IMR-90 (cell line): ENCODE data around the gene ZNF407. TPM values are rescaled to one million over a fixed set of nuclear protein-coding genes. Genes with fewer than 3 reads are reported as not detected.
A peak's percentile ranks its signal among the peaks of the same experiment; 100 is the strongest.

Source experiments
- ATAC-seq: fragments of 200-7000 bp; cut with Tn5 transposase; 2 replicates; pipeline ENCODE4 v1.9.1; 2020; ENCODE audit warnings: low read depth, mild to moderate bottlenecking, moderate library complexity
- BruUV-seq: library from RNA; stranded (reverse); fragments of 400-500 nt; replicated peaks from 2 replicates; lab custom pipeline; 2021; lab: Mats Ljungman, UMichigan
- CTCF ChIA-PET: fragments of 300-600 bp; formaldehyde crosslinking; extraction: SDS; loops from one replicate; lab custom pipeline; 2021; ENCODE audit warnings: antibody characterized with exemption; lab: Yijun Ruan, JAX
- POLR2A ChIA-PET: fragments of 300-600 bp; sonication (Branson Sonifier 250); formaldehyde crosslinking; loops from one replicate; lab custom pipeline; 2022; ENCODE audit warnings: antibody characterized with exemption; ENCODE audit not compliant: unreplicated experiment; lab: Charles Lee
- DNase-seq: peaks from one replicate; pipeline ENCODE4 v3.0.0; 2013
- H2AFZ ChIP-seq: replicated peaks from 2 replicates; pipeline ENCODE3; 2013; ENCODE audit warnings: low read length, mild to moderate bottlenecking; ENCODE audit not compliant: poor library complexity
- H2AK5ac ChIP-seq: 2 replicates; pipeline ENCODE4 v1.6.1; 2013; ENCODE audit warnings: low read depth, low read length, inconsistent platforms
- H2AK9ac ChIP-seq: replicated peaks from 2 replicates; pipeline ENCODE3; 2013; ENCODE audit warnings: mild to moderate bottlenecking, low read depth, low read length, moderate library complexity; ENCODE audit not compliant: poor library complexity
- H2BK120ac ChIP-seq: 2 replicates; pipeline ENCODE4 v1.6.1; 2013; ENCODE audit warnings: low read depth, low read length, inconsistent platforms
- H2BK15ac ChIP-seq: 3 replicates; pipeline ENCODE4 v1.6.1; 2013; ENCODE audit warnings: low read depth, low read length, inconsistent platforms
- H2BK20ac ChIP-seq: 2 replicates; pipeline ENCODE4 v1.6.1; 2013; ENCODE audit warnings: low read depth, mild to moderate bottlenecking, inconsistent platforms, low read length, moderate library complexity
- H2BK5ac ChIP-seq: 2 replicates; pipeline ENCODE4 v1.6.1; 2013; ENCODE audit warnings: mild to moderate bottlenecking, low read depth, low read length, inconsistent platforms; ENCODE audit not compliant: poor library complexity, severe bottlenecking
- H3K14ac ChIP-seq: replicated peaks from 2 replicates; pipeline ENCODE4 v1.6.1; 2013; ENCODE audit warnings: low read depth, low read length, inconsistent platforms
- H3K18ac ChIP-seq: 2 replicates; pipeline ENCODE4 v1.6.1; 2013; ENCODE audit warnings: low read depth, low read length, control low read depth
- H3K23ac ChIP-seq: 2 replicates; pipeline ENCODE4 v1.6.1; 2013; ENCODE audit warnings: low read depth, low read length, inconsistent platforms
- H3K27ac ChIP-seq: 2 replicates; pipeline ENCODE4 v1.5.1; 2013; ENCODE audit warnings: mild to moderate bottlenecking, control low read depth, low read length; ENCODE audit not compliant: insufficient read depth
- H3K27me3 ChIP-seq: 2 replicates; pipeline ENCODE4 v1.6.1; 2013; ENCODE audit warnings: low read length; ENCODE audit not compliant: control insufficient read depth, insufficient read depth
- H3K36me3 ChIP-seq: 2 replicates; pipeline ENCODE4 v1.6.1; 2013; ENCODE audit warnings: low read length, mixed read lengths; ENCODE audit not compliant: control insufficient read depth, insufficient read depth
- H3K4ac ChIP-seq: 2 replicates; pipeline ENCODE4 v1.6.1; 2013; ENCODE audit warnings: low read depth, low read length, inconsistent platforms
- H3K4me1 ChIP-seq: 2 replicates; pipeline ENCODE4 v1.6.1; 2013; ENCODE audit warnings: low read length, mixed read lengths; ENCODE audit not compliant: control insufficient read depth, insufficient read depth
- H3K4me2 ChIP-seq: 2 replicates; pipeline ENCODE4 v1.6.1; 2013; ENCODE audit warnings: low read depth, mild to moderate bottlenecking, control low read depth, low read length, moderate library complexity
- H3K4me3 ChIP-seq: 2 replicates; pipeline ENCODE4 v1.5.1; 2013; ENCODE audit warnings: low read depth, mild to moderate bottlenecking, control low read depth, low read length, moderate library complexity; ENCODE audit not compliant: insufficient read depth
- H3K56ac ChIP-seq: 2 replicates; pipeline ENCODE4 v1.6.1; 2013; ENCODE audit warnings: low read length, inconsistent platforms; ENCODE audit not compliant: insufficient read depth; ENCODE audit errors: extremely low read depth
- H3K79me1 ChIP-seq, 2 experiments: 2 replicates each; pipeline ENCODE4 v1.6.1; 2013; ENCODE audit warnings: low read length in 2 of 2, inconsistent platforms in 1 of 2, low read depth in 1 of 2
- H3K9ac ChIP-seq: 2 replicates; pipeline ENCODE4 v1.6.1; 2013; ENCODE audit warnings: low read depth, low read length, control low read depth
- H3K9me1 ChIP-seq: 2 replicates; pipeline ENCODE4 v1.6.1; 2013; ENCODE audit warnings: low read length, inconsistent platforms; ENCODE audit not compliant: insufficient read depth
- H3K9me3 ChIP-seq: 2 replicates; pipeline ENCODE4 v1.6.1; 2013; ENCODE audit warnings: low read length; ENCODE audit not compliant: control insufficient read depth, insufficient read depth
- H4K20me1 ChIP-seq: 2 replicates; pipeline ENCODE4 v1.6.1; 2013; ENCODE audit warnings: low read length, inconsistent platforms; ENCODE audit not compliant: insufficient read depth
- H4K5ac ChIP-seq: 2 replicates; pipeline ENCODE4 v1.6.1; 2013; ENCODE audit warnings: mild to moderate bottlenecking, low read depth, low read length, control low read depth
- H4K8ac ChIP-seq, 2 experiments: 2 replicates each; pipeline ENCODE4 v1.6.1; 2013; ENCODE audit warnings: low read depth in 2 of 2, low read length in 2 of 2, control low read depth in 1 of 2, inconsistent platforms in 1 of 2
- H4K91ac ChIP-seq: 2 replicates; pipeline ENCODE4 v1.6.1; 2013; ENCODE audit warnings: low read depth, low read length, inconsistent platforms; ENCODE audit not compliant: insufficient read depth
- BHLHE40 ChIP-seq: fragments of 150-350 bp; IDR thresholded peaks from 2 replicates; pipeline ENCODE4 v1.6.1; 2016; ENCODE audit warnings: mild to moderate bottlenecking, low read depth, low read length
- CHD1 ChIP-seq: IDR thresholded peaks from 2 replicates; pipeline ENCODE4 v1.6.1; 2012; ENCODE audit warnings: low read depth, low read length, improper control_type of control experiment
- FOS ChIP-seq: fragments of 150-350 bp; IDR thresholded peaks from 2 replicates; pipeline ENCODE4 v1.6.1; 2016; ENCODE audit warnings: low read depth, low read length
- MAFK ChIP-seq: IDR thresholded peaks from 2 replicates; pipeline ENCODE4 v1.6.1; 2012; ENCODE audit warnings: low read depth, low read length, improper control_type of control experiment
- NFE2L2 ChIP-seq: fragments of 150-350 bp; IDR thresholded peaks from 2 replicates; pipeline ENCODE4 v1.6.1; 2016; ENCODE audit warnings: low read depth, mild to moderate bottlenecking, low read length
- POLR2A ChIP-seq: IDR thresholded peaks from 2 replicates; pipeline ENCODE4 v1.6.1; 2012; ENCODE audit warnings: mild to moderate bottlenecking, low read depth, low read length
- RAD21 ChIP-seq: IDR thresholded peaks from 2 replicates; pipeline ENCODE4 v1.6.1; 2012; ENCODE audit warnings: low read length, improper control_type of control experiment
- SMC3 ChIP-seq: fragments of 150-350 bp; IDR thresholded peaks from 2 replicates; pipeline ENCODE4 v1.6.1; 2016; ENCODE audit warnings: low read depth, mild to moderate bottlenecking, antibody characterized with exemption, low read length, moderate library complexity
- WGBS, 2 experiments: methylation state at CpG; one replicate each; pipeline versions ENCODE4 v1.1.5 to v1.1.7; 2013; ENCODE audit warnings: missing lambda C conversion rate in 2 of 2; ENCODE audit not compliant: insufficient read length in 1 of 2; ENCODE audit errors: extremely low coverage in 2 of 2; 5-methylcytosine and 5-hydroxymethylcytosine counted together
- dilution Hi-C: fragments of 300-500 bp; cut with HindIII; formaldehyde crosslinking; loops from one replicate; pipeline ENCODE4 v1.14.3; 2018; ENCODE audit warnings: low sequenced_read_pairs; ENCODE audit not compliant: unreplicated experiment
- in situ Hi-C: fragments of 300-500 bp; cut with MboI; formaldehyde crosslinking; loops from 3 replicates; pipeline ENCODE4 v1.14.3; 2019; ENCODE audit warnings: low sequenced_read_pairs, inconsistent platforms, mixed read lengths
- intact Hi-C: fragments of 100-400 bp; cut with micrococcal nuclease; formaldehyde crosslinking; loops from 2 replicates; pipeline ENCODE4 v1.10.0; 2022
- polyA plus RNA-seq, 3 experiments: library from polyadenylated mRNA; depleted of rRNA; stranded (reverse); fragments of >200 nt; gene quantifications; 2 replicates each; pipeline ENCODE4 v1.2.3, GENCODE V29; 2012; ENCODE audit warnings: low replicate concordance in 1 of 3
- total RNA-seq: library from RNA; depleted of rRNA; stranded (reverse); fragments of >200 nt; gene quantifications from 2 replicates; pipeline ENCODE4 v1.2.3, GENCODE V29; 2012
- TF ChIP-seq, protein P1 (sequence below): fragments of 150-350 bp; IDR thresholded peaks from 2 replicates; pipeline ENCODE4 v1.6.1; 2016; ENCODE audit warnings: low read depth, mild to moderate bottlenecking, low read length, moderate library complexity, borderline replicate concordance

Gene ZNF407
- total and polyA plus RNA-seq, 2 of the 4 experiments (the other 2 are of a cell fraction): 3.1 to 20.1 TPM

GRCh38 chr18:74626049-74626874 lies 28.6 kb downstream of the ZNF407 start (continued):
- TF ChIP-seq RAD21: no peak

GRCh38 chr18:74630804-74631203 lies 33.1 kb downstream of the ZNF407 start:
- POLR2A ChIA-PET: no interaction called here
- Histone ChIP-seq H2BK5ac (peak overlapping the region; percentile 92), H3K23ac (peak overlapping the region; percentile 55; the same call in 1 of the 2 replicates), H4K20me1 (peaks cover 4% of the 10 kb centered on the region; the same call in 1 of the 2 replicates), H4K5ac (peak overlapping the region; percentile 49; the same call in 1 of the 2 replicates), H2AFZ (no peak overlapping the region), H2BK20ac (peak overlapping the region; percentile 28; the same call in 1 of the 2 replicates), H3K9me1 (peaks cover 14% of the 10 kb centered on the region), H3K4me3 (no peak overlapping the region), H3K4me1 (peaks cover 17% of the 10 kb centered on the region), H3K14ac (peak overlapping the region; percentile 42; the same call in 1 of the 2 replicates), H3K36me3 (peaks cover 8% of the 10 kb centered on the region), H2AK9ac (no peak overlapping the region), H3K9me3 (no peaks in the 10 kb centered on the region), H2AK5ac (peak overlapping the region; percentile 30; the same call in 1 of the 2 replicates), H3K9ac (no peak overlapping the region; the same call in 1 of the 2 replicates), H3K4ac (peak overlapping the region; percentile 62; the same call in 1 of the 2 replicates), H4K8ac (peak overlapping the region; percentile 21 to 52), H3K4me2 (peak overlapping the region; percentile 79; the same call in 1 of the 2 replicates), H2BK15ac (peak overlapping the region; percentile 38; the same call in 2 of the 3 replicates), H2BK120ac (peak overlapping the region; percentile 22), H3K56ac (no peak overlapping the region), H3K27me3 (no peaks in the 10 kb centered on the region), H3K18ac (peak overlapping the region; percentile 59), H3K27ac (peak overlapping the region; percentile 98; the same call in 1 of the 2 replicates), H3K79me1 (peaks cover 39 to 45% of the 10 kb centered on the region in 2 experiments; a peak in 3 of 4 replicates), H4K91ac (peak overlapping the region; percentile 64)
- no peak for DNase-seq
- no TSS peak for BruUV-seq
- dilution Hi-C loops (no loop called here), in situ Hi-C loops (no loop called here), intact Hi-C loops (no loop called here)
- CTCF ChIA-PET: no interaction called here
- TF ChIP-seq, protein P1, sequence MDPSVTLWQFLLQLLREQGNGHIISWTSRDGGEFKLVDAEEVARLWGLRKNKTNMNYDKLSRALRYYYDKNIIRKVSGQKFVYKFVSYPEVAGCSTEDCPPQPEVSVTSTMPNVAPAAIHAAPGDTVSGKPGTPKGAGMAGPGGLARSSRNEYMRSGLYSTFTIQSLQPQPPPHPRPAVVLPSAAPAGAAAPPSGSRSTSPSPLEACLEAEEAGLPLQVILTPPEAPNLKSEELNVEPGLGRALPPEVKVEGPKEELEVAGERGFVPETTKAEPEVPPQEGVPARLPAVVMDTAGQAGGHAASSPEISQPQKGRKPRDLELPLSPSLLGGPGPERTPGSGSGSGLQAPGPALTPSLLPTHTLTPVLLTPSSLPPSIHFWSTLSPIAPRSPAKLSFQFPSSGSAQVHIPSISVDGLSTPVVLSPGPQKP: no peak
- TF ChIP-seq CHD1 (no peak), NFE2L2 (no peak), POLR2A (no peak), MAFK (peak; percentile 66), SMC3 (no peak), FOS (no peak), BHLHE40 (no peak)
- 75% methylated on average over 1 of the region's 6 CpGs; no CpG with 5 or more reads in 1 of the 2 experiments for WGBS, 2 experiments
- ATAC-seq: no peak
